Transverse colon (tissue), 4 donors: ENCODE measurements around the gene IFNGR2. TPM values are rescaled to one million over a fixed set of nuclear protein-coding genes. Genes with fewer than 3 reads are reported as not detected.
A peak's percentile ranks its signal among the peaks of the same experiment; 100 is the strongest.
"Not testable (repeated sequence)": the region's sequence is repeated elsewhere in the genome, so short reads cannot be mapped to it uniquely, and the experiment has no call there.

Experiments
- DNase-seq: peaks from one replicate; pipeline ENCODE4 v3.0.0-alpha.2; 2019
- H3K27ac ChIP-seq, 4 donors: fragments of 200-600 bp; sonication (generic); 2 replicates each; pipeline ENCODE4 v1.5.1; 2016 to 2018; ENCODE audit warnings: inconsistent platforms in 4 of 4
- H3K27me3 ChIP-seq: fragments of 200-600 bp; sonication (generic); 2 replicates; pipeline ENCODE4 v1.5.1; 2017; ENCODE audit warnings: inconsistent platforms
- H3K36me3 ChIP-seq, 4 donors: fragments of 200-600 bp; sonication (generic); 2 replicates each; pipeline ENCODE4 v1.5.1; 2017 to 2019; ENCODE audit warnings: inconsistent platforms in 4 of 4
- H3K4me1 ChIP-seq, 4 donors: fragments of 200-600 bp; sonication (generic); 2 replicates each; pipeline ENCODE4 v1.5.1; 2017 to 2020; ENCODE audit warnings: inconsistent platforms in 4 of 4
- H3K4me3 ChIP-seq, 4 donors: fragments of 200-600 bp; sonication (generic); 1 replicate in 1 of 4; 2 replicates in 3 of 4; pipeline versions ENCODE4 v1.5.1 to v1.6.1; 2017 to 2019; ENCODE audit warnings: inconsistent platforms in 4 of 4
- H3K9me3 ChIP-seq, 2 donors: fragments of 200-600 bp; sonication (generic); 2 replicates each; pipeline ENCODE4 v1.5.1; 2017 to 2019; ENCODE audit warnings: inconsistent platforms in 2 of 2
- CTCF ChIP-seq, 5 experiments: fragments of 200-600 bp in 3 of 5; fragments of 450-650 bp in 2 of 5; sonication (generic) in 3 of 5; IDR thresholded peaks; 1 replicate in 2 of 5; 2 replicates in 3 of 5; pipeline ENCODE4 v1.5.1; 2016 to 2017; ENCODE audit warnings: antibody characterized with exemption in 5 of 5, inconsistent platforms in 3 of 5, mild to moderate bottlenecking in 2 of 5, moderate library complexity in 1 of 5
- EP300 ChIP-seq: sonication (generic); formaldehyde crosslinking; IDR thresholded peaks from one replicate; pipeline ENCODE4 v1.6.1; 2017; ENCODE audit warnings: antibody characterized with exemption, low read depth
- POLR2A ChIP-seq: fragments of 450-650 bp; IDR thresholded peaks from one replicate; pipeline ENCODE4 v1.6.1; 2016; ENCODE audit warnings: antibody characterized with exemption, mild to moderate bottlenecking, moderate library complexity
- POLR2AphosphoS5 ChIP-seq, 3 donors: sonication (generic); formaldehyde crosslinking; IDR thresholded peaks; one replicate each; pipeline ENCODE4 v1.6.1; 2016; ENCODE audit warnings: antibody characterized with exemption in 3 of 3
- WGBS, 2 donors: methylation state at CpG; one replicate each; pipeline ENCODE4 v1.1.5; 2018; ENCODE audit warnings: low coverage in 1 of 2; 5-methylcytosine and 5-hydroxymethylcytosine counted together
- in situ Hi-C, 4 donors: fragments of 200-750 bp; cut with MboI; loops; one replicate each; pipeline versions ENCODE4 v1.15.0 to v1.15.1; 2017; ENCODE audit warnings: low sequenced_read_pairs in 3 of 4, low pct_ligation_motif_present in 1 of 4, low pct_unique_long_range_greater_than_20kb in 1 of 4
- intact Hi-C: fragments of 100-400 bp; cut with DNase I; formaldehyde crosslinking; loops from one replicate; pipeline ENCODE4 v1.15.1; 2023; ENCODE audit warnings: low total_unique reads
- total RNA-seq, 4 donors: library from RNA; depleted of rRNA; stranded (reverse); fragments of >200 nt; gene quantifications; one replicate each; pipeline ENCODE4 v1.1.0, GENCODE V29; 2016

IFNGR2 gene
- total RNA-seq, 4 donors from 2014 or later = 40.8 to 131 (median 76.6) TPM

GRCh38 chr21:33444499-33444898, 41.3 kb downstream of the IFNGR2 start:
- no peak overlapping the region for H3K4me3 ChIP-seq
- H3K27me3 ChIP-seq = no peaks in the 10 kb centered on the region
- peaks cover 0 to 12% (median 5%) of the 10 kb centered on the region in 4 donors for H3K4me1 ChIP-seq
- H3K36me3 ChIP-seq = peaks cover 0 to 8% (median 3%) of the 10 kb centered on the region in 4 donors
- DNase-seq = no peak
- 82% methylated on average over 2 of the region's 2 CpGs; no CpG with 5 or more reads in 1 of the 2 donors for WGBS, 2 donors
- H3K27ac ChIP-seq = peak overlapping the region in 1 of 4 donors; percentile 33
- in situ Hi-C loops (loop anchor here in 2 of 4 donors (10.0 to 25.0 kb wide), 2 partner anchors 250 to 507 kb away; no protein-coding TSS in a partner anchor), intact Hi-C loops (loop anchor here (10.0 kb wide), 2 partner anchors 80 to 240 kb away; no protein-coding TSS in a partner anchor)
- no peaks in the 10 kb centered on the region for H3K9me3 ChIP-seq
- TF ChIP-seq EP300 = no peak
- no peak for TF ChIP-seq POLR2AphosphoS5 (IDR thresholded peaks at IDR 0.05)
- TF ChIP-seq CTCF (IDR thresholded peaks at IDR 0.05) = no peak
- TF ChIP-seq POLR2A = no peak

- DNase-seq, H3K36me3 ChIP-seq, H3K4me3 ChIP-seq, H3K9me3 ChIP-seq, H3K27me3 ChIP-seq, H3K27ac ChIP-seq: not testable (repeated sequence)
- 92 to 96% methylated on average over 4 to 6 of the region's 6 CpGs for WGBS, 2 donors
- H3K4me1 ChIP-seq = peaks cover 0 to 11% (median 7%) of the 10 kb centered on the region in 4 donors
- in situ Hi-C loops = loop anchor here in 2 of 4 donors (5.0 to 25.0 kb wide), 3 partner anchors 249 to 509 kb away; no protein-coding TSS in a partner anchor
- intact Hi-C loops = loop anchor here (10.0 kb wide), 2 partner anchors 82 to 242 kb away; no protein-coding TSS in a partner anchor
These were observed 43.4 kb downstream of the IFNGR2 start for GRCh38 chr21:33446620-33447019.

GRCh38 chr21:33449616-33450015, 46.4 kb downstream of the IFNGR2 start:
- Histone ChIP-seq H3K4me1 (peaks cover 0 to 12% (median 4%) of the 10 kb centered on the region in 4 donors), H3K9me3 (no peaks in the 10 kb centered on the region), H3K27ac (no peak overlapping the region), H3K27me3 (no peaks in the 10 kb centered on the region), H3K36me3 (peaks cover 0 to 8% (median 1%) of the 10 kb centered on the region in 4 donors), H3K4me3 (no peak overlapping the region)
- WGBS, 2 donors = 78 to 81% methylated on average over 4 of the region's 4 CpGs
- in situ Hi-C loops (loop anchor here in 3 of 4 donors (5.0 to 25.0 kb wide), 4 partner anchors 252 to 612 kb away; no protein-coding TSS in a partner anchor), intact Hi-C loops (loop anchor here (10.0 kb wide), 2 partner anchors 85 to 245 kb away; no protein-coding TSS in a partner anchor)
- no peak for DNase-seq
- TF ChIP-seq POLR2AphosphoS5 (IDR thresholded peaks at IDR 0.05) = no peak
- no peak for TF ChIP-seq EP300
- TF ChIP-seq POLR2A = no peak
- no peak for TF ChIP-seq CTCF (IDR thresholded peaks at IDR 0.05)

- intact Hi-C loops (no loop called here), in situ Hi-C loops (loop anchor here in 1 of 4 donors (25.0 kb wide), 2 partner anchors 514 to 614 kb away; no protein-coding TSS in a partner anchor)
- DNase-seq = no peak
- Histone ChIP-seq H3K27me3 (no peaks in the 10 kb centered on the region), H3K9me3 (no peaks in the 10 kb centered on the region), H3K27ac (peak overlapping the region in 1 of 4 donors; percentile 23), H3K4me1 (peaks cover 0 to 12% (median 3%) of the 10 kb centered on the region in 4 donors), H3K4me3 (no peak overlapping the region), H3K36me3 (peaks cover 0 to 12% (median 5%) of the 10 kb centered on the region in 4 donors)
- 22 to 49% methylated on average over 1 of the region's 1 CpG for WGBS, 2 donors
- no peak for TF ChIP-seq EP300
- TF ChIP-seq POLR2A = no peak
- TF ChIP-seq POLR2AphosphoS5 (IDR thresholded peaks at IDR 0.05) = peak in 1 of 3 donors; percentile 31
- no peak for TF ChIP-seq CTCF (IDR thresholded peaks at IDR 0.05)
These were observed 48.4 kb downstream of the IFNGR2 start for GRCh38 chr21:33451634-33452071.
